GM21576 (cell line): ENCODE results near the gene WFIKKN2.
A peak's percentile ranks its signal among the peaks of the same experiment; 100 is the strongest.

Source experiments
- ATAC-seq: cut with Tn5 transposase; IDR thresholded peaks from one replicate; pipeline ENCODE4 v1.9.1; 2021; ENCODE audit warnings: mild to moderate bottlenecking, moderate library complexity; ENCODE audit not compliant: unreplicated experiment

WFIKKN2 gene

DNA sequence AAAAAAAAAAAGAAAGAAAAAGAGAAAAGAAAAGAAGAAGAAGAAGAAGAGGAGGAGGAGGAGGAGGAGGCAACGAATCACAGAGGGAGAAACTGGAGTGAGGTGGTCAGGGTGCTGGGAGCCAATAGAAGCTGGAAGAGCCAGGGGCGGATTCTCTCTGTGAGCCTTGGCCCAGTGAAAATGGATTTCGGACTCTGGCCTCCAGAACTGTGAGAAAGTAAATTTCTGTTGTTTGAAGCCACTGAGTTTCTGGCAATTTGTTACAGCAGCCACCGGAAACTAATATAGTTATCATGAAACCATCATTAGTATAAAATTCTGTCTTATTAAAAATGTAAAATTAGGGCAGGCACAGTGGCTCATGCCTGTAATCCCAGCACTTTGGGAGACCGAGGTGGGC, 27.7 kb upstream of the WFIKKN2 start:
- ATAC-seq: no peak

DNA sequence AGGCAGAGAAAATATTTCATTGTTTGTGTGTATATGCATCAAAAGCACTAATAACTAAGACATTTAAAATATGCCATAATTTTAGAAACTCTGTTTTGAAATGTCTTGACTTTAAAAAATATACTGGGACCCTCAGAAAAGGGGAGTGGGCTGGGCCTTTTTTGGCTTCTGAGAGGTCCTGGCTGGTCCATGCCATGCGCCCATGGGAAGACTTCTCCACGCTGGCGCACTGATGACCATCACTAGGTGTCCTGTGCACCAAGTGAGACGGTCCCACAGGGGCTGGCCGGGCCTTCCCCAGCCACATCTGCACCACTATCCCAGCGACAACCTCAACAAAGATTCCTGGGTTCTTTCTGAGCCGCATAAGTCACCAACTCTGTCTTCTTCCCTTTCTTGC, 27.0 kb upstream of the WFIKKN2 start:
- ATAC-seq: no peak

DNA sequence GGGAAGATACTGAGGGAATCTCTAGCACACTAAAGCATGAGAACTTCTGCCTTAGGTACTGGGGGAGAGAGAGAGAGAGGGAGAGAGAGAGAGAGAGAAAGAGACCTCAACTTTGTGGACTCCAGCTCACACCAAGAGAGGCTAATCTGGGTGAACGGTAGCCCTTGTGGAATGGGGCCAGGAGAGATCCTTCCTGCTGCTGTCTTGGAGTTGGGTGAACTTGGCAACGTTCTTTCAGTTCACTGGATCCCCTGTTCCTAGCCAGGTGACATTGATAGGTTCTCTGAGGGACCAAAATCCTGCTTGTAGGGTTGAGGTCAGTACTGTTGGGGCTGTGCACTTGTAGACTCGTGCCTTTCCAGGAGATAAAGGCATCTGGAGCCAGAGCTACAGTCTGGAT, 26.5 kb upstream of the WFIKKN2 start:
- no peak for ATAC-seq

DNA sequence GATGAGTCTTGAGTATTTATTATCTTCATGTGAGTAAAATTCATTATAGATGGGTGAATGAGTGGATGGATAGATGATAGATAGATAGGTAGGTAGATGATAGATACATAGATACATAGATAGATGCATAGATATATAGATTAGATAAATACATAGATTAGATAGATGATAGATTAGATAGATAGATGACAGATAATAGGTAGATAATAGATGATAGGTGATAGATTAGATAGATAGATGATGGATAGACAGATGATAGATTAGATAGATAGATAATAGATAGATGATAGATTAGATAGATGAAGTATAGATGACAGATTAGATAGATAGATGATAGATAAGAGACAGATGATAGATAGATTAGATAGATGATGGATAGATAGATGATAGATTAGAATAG, 21.8 kb upstream of the WFIKKN2 start:
- no peak for ATAC-seq

DNA sequence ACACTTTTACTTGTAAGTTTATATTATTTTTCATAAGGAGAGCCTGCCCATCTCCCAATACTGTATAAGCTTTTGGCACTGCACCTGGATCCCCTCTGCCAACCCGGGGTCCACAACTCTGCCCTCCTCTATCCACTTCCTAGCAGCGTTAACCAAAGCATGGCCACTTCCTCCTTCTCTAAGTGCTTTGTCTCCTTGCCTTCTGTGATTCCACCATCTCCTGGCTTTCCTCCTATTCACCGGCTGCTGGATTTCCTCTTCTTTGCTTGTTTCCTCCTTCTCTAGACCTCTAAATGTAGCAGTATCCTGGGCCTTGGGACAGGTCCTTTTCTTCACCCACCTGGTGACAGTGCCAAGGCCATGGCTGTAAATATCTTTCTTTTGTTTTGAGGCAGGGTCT, 20.0 kb upstream of the WFIKKN2 start:
- ATAC-seq: no peak

DNA sequence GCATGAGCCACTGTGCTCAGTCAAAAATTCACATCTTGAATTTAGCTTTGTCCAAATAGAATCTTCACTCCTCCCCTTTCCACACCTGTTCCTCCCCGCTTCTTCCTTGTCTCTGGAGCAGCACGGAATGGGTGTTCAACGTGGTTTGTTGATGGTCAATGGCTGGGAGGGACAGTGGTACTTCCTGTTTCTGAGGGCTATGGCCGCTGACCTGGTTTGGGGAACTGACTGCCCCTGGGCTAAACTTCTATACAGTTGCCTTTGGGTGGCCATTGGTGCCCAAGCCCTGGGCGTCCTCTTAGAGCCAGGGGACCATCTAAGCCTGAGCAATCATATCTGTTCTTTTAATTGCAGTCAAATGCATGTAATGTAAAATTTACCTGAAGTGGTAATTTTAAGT, 19.1 kb upstream of the WFIKKN2 start:
- no peak for ATAC-seq

DNA sequence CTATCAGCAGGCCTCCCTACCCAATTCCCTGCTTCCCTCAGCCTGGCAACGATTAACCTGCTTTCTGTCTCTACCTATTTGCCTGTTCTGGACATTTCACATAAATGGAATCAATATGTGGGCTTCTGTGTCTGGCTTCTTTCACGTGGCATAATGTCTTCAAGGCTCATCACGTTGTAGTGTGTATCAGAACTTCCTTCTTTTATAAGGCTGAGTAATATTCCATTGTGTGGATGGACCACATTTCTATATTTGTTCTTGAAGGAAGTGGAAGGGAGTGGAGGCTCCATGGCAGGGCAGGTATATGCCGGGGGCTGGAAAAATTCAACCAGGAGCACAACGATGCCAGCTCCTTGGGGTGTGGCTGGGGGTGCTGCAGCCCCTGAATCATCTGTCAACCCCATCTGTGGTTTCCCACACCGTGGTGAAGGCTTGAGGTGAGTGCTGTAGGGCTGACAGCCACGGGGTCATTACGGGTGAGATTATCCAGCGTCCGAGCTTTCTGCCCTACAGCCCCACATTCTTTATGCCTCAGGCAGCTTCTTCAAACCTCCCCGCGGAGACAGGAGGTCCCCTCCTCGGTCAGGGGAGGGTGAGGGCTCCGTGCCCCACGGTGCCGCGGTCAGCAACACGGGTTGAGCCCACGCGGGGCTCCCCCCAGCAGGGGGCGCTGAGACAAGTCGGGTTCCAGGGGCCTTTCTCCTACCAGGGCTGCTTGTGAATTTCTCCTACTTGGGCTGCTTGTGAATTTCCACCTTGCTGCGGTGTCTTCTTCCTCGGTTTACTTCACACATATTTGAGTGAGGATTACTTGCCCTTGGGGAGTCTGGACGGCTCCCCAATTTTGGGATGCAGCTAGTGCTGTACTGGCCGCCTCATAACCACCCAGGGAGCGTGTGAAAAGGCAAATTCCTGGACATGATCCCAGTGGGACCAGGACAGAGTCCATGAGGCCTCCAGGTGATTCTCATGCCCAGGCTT, 18.3 kb upstream of the WFIKKN2 start:
- ATAC-seq: no peak

DNA sequence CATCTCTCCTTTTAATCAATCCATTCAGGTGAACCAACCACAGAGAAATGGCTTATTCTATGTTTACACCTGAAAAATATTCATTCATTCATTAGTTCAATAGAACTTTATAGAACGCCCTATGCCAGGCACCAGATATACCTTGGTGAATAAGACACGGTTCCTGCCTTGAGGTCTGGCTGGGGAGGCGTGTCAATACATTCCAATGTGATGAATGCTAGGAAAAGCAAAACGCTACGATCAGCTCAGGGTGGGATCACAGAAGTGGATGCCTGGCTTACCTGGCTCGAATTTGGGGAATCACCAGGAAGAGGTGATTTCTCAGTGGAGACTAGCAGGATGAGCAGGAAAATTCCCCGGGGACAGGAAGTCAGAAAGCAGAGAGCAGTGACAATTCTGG, 17.5 kb upstream of the WFIKKN2 start:
- no peak for ATAC-seq

DNA sequence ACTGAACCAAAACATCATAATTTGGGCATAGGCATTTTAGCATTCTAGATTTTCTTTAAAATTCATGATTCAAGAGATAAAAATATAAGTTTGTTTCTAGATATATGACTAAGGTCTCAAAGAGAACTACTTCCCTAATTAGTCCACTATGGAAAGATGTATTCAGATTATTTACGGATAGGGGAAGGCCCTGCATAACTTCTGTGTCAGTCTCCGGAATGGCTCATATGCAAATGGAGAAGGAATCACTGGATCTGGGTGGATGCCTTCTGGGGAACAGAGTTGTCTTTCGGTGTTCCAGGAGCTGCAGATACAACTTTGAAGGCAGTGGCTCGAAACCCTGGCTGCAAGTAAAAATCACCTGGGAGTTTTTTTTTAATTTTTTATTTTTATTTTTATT, 17.1 kb upstream of the WFIKKN2 start:
- no peak for ATAC-seq

DNA sequence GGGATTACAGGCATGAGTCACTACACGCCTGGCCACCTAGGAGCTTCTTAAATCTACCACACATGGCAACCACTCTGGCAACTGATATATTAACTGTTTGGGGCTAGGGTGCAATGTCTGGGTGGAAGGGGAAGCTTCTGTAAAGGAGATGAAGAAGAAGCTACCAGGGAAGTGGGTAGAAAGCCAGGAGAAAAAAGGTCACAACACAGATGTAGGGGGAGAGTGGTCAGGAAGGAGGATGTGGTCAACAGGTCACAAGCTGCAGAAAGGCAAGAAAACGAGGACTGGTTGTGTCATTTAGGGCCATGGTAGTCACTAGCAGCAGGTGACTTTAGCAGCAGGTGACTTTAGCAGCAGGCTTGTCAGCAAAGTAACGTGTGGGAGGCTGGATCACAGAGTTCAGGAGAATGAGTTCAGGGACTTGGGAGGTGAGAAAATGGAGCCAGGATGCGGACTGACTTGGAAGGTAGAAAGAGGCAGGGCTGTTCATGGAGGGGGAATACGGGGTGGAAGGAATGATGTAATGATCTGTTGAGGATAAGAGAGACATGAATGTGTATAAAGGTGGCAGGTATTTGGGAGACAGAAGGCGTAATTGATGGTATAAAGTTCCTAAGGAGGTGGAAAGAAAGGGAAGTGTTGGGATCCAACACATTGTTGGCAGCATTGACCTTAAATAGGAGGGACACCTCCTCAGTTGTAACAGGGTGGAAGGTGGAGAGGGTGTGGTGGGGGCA, 16.3 kb upstream of the WFIKKN2 start:
- ATAC-seq: no peak

DNA sequence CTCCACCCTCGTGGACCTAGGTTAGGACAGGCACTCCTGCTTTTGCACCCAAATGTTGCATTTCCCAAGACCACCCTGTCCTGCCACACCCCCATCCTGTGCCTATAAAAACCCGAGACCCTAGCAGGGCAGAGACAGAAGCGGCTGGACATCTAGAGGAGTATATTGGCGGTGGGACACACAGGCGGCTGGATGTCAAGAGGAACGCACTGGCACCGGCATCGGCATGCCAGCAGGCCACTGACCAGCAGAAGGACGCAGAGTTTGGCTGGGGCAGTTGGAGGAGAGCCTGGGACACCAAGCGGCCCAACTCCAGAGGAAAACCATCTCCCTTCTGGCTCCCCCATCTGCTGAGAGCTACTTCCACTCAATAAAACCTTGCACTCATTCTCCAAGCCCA, 14.7 kb upstream of the WFIKKN2 start:
- no peak for ATAC-seq

DNA sequence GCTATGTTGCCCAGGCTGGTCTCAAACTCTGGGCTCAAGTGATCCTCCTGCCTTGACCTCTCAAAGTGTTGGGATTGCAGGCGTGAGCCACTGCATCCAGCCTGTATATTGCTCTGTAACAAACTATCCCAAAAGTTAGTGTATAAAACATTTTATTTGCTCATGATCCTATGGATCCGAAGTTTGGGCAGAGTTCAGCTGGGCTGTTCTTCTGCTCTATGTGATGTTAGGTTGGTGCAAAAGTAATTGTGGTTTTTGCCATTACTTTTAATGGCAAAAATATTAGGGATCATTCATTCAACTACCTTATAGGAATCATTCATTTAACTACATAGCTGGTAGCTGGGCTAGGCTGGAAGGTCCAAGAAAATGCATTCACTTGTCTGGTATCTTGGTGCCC, 12.8 kb upstream of the WFIKKN2 start:
- no peak for ATAC-seq

DNA sequence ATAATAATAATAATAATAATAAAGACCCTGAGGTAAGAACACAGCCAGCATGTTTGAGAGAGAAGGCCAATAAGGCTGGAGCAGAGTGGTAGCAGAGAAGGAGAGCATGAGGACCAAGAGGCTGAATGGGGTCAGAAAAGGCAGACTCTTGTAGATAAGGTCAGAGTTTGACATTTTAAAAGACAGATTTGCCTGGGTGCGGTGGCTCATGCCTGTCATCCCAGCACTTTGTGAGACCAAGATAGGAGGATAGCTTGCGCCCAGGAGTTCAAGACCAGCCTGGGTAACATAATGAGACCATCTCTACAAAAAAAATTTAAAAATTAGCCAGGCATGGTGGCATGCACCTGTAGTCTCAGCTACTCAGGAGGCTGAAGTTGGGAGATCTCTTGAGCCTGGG, 11.0 kb upstream of the WFIKKN2 start:
- no peak for ATAC-seq

DNA sequence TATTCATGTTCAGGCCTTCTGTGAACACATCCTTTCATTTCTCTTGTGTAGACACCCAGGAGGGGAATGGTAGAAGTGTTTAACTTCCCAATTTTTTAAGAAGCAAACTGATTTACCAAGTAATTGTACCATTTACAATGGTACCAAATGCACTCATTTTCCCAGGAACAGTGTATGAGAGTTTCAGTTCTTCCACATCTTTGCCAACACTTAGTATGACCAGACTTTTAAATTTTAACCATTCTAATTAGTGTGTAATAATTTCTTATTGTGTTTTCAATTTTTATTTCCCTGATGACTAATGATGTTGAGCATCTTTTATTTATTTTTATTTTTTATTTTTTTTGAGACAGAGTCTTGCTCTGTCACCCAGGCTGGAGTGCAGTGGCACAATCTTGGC, 10.2 kb upstream of the WFIKKN2 start:
- no peak for ATAC-seq

DNA sequence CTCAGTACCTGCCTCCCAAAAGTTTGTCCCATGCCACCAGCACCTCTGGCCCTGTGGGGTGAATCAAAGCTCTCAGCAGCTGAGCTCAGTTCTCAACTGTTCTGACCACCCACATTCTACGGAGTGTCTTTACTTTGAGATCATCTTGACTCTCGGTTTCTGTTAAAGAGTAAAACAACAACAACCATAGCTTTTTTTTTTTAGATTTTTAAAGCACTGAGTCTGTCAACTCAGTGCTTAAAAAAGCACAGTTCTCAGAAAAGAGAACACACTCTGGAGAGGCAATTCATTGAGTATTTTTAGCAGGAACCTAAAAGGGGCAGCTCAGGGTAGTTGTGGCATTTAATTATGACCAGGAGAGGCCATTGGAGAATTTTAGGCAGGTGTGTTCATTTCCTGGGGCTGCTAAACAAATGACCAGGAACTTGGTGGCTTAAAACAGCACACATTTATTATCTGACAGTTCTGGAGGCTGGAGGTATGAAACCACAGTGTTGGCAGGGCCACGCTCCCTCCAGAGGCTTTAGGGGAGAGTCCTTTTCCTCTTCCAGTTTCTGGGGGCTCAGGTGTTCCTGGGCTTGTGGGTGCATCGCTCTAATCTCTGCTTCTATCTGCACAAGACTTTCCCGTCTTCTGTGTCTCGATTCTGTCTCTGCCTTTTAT, 6.7 kb upstream of the WFIKKN2 start:
- ATAC-seq: peak; percentile 86

DNA sequence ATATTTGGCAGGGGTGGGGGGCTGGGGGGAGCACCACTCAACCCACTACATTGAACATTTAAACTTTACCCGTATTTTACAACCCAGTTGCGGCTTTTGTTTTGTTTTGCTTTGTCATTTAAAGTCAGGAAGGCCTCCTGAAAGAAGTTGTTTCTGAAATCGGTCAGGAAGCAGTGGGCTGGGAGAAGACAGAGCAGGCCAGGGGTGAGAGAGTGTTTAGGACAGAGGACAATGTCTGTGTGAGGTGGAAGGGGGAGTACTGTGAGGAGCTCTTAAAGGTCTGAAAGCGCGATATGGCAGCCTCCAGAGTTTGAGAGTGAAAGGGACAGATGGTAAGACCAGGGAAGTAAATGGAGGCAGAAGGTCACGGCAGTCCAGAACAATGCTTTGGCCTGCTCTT, 6.1 kb upstream of the WFIKKN2 start:
- no peak for ATAC-seq

DNA sequence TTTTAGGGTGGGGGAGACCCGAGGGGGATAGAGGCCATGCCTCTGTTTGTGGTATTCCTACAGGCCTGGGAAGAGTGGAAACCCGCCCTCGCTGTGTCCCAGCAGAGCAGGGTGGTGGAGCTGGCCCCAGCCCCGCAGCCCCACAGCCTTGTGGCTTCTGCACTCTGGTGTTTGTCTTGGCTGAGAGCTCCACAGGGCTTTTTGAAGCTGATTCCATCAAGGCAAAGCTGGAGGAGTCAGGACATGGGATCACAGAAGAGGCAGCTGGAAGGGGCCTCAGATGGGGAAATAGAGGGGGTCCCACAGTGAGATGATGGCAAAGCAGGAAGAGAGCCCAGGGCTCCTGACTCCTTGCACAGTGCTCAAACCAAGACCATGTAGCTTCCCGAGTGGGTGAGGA, 5.0 kb upstream of the WFIKKN2 start:
- ATAC-seq: no peak

DNA sequence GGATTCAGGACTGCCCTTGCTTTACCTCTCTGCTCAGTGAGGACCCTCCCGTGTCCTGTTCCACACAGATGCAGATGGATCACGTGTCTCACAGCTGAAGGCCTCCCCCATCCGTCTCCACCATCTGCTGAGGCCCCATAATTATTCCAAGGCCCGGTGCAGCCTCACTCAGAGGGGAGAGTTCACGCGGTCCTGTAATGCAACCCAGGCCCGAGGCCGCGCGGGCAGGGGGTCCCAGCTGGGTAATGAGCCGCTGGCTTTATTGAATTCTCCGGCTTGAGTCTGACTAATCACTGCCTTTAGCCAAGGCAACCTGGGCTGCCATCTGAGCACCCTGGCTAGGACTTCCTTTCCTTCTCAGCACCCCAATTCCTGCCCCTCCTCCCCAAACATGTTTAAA, 4.4 kb upstream of the WFIKKN2 start:
- no peak for ATAC-seq

DNA sequence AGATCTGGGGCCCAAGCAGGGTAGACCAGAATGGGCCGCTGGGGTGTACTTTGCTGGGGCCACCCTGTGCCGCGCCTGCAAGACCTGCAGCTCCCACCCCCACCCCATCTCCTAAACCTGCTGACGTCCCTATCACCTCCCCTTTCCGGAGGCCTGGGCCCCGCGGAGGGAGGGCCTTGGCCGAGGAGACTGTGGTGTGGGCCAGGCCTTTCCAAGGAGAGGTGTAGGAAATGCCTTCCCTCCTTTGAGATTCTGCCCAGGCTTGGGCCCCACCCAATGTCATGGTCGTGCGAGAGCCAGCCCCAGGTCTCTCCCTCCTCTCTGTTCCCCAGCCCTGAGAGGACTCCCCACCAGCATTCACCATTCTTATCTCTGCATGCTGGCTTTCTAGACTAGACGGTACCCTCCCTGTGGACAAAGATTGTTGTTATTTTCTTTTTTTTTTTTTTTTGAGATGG, 3.9 kb upstream of the WFIKKN2 start:
- ATAC-seq: no peak

DNA sequence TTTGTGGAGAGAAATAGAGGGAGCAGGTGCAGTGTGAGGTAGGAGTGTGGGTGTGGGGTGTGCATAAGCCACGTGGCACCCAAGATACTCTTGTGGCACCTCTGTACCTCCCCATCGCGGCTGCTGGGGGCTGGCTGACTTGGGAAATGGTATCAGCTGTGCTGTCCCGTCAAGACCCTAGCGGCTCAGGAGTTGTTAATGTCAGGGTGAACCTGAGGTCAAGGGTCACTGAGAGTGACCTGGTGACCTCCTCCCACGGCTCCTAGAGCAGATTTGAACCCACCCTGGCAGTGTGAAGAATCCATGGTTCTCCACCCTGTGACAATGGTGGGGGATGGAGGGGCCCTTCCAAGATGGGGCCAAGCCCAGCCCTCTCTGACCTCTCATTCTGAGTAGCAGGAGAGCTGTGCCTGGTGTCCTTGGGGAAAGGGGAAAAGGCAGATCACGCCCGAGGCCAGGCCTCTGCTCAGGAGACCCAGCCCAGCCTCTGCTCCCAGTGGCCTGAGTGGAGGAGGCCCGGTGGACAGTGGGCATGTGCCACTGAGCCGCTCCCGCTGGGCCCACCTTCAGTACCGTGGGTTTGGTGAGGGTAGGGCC, 3.0 kb upstream of the WFIKKN2 start:
- ATAC-seq: no peak

DNA sequence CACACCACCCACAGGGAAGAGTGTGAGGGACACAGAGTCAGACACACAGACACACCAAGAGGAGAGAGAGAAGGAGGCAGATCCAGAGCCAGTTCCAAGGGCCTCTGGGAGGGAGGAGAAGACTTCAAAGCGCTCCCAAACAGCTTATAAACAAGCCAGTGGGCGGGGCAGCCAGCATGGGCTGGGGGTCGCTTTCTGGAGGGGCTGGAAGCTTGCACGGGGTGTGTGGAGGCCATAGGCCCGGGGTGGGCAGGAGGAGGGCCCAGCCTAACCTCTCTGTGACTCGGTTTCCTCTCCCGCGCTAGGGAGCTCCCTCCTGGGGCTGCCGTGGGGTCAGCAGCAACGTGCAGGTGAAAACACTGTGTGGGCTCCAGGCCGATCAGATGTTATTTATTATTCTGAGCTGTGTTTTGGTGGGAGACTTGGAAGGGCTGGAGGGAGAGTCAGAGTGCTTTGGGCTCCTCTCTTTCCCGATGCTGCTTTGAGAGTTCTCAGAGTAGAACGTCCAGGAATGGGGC, 2.5 kb upstream of the WFIKKN2 start:
- ATAC-seq: no peak
